Sigmoid colon (tissue), 7 donors: ENCODE results near the gene FKTN. TPM values are rescaled to one million over a fixed set of nuclear protein-coding genes. Genes with fewer than 3 reads are reported as not detected.

Experiments
- DNase-seq: peaks from one replicate; pipeline ENCODE4 v3.0.0-alpha.2; 2019
- H3K27ac ChIP-seq, 4 donors: fragments of 200-600 bp; sonication (generic); one replicate each; pipeline ENCODE4 v1.5.1; 2016 to 2019; ENCODE audit warnings: mild to moderate bottlenecking in 1 of 4
- H3K27me3 ChIP-seq, 3 donors: fragments of 200-600 bp; sonication (generic); one replicate each; pipeline ENCODE4 v1.5.1; 2019; ENCODE audit warnings: mild to moderate bottlenecking in 1 of 3
- H3K36me3 ChIP-seq, 4 donors: fragments of 200-600 bp; sonication (generic); one replicate each; pipeline ENCODE4 v1.5.1; 2016 to 2019
- H3K4me1 ChIP-seq, 4 donors: fragments of 200-600 bp; sonication (generic); one replicate each; pipeline ENCODE4 v1.5.1; 2017 to 2019
- H3K4me3 ChIP-seq, 4 donors: fragments of 200-600 bp; sonication (generic); one replicate each; pipeline ENCODE4 v1.5.1; 2017 to 2019; ENCODE audit warnings: mild to moderate bottlenecking in 2 of 4, moderate library complexity in 1 of 4
- H3K9me3 ChIP-seq, 4 donors: fragments of 200-600 bp in 3 of 4; sonication (generic) in 3 of 4; one replicate each; pipeline versions ENCODE4 v1.5.1 to v1.6.1; 2013 to 2019
- EP300 ChIP-seq, 4 donors: sonication (generic); formaldehyde crosslinking; IDR thresholded peaks; one replicate each; pipeline ENCODE4 v1.6.1; 2017; ENCODE audit warnings: antibody characterized with exemption in 4 of 4
- POLR2A ChIP-seq, 2 donors: fragments of 450-650 bp; IDR thresholded peaks; one replicate each; pipeline ENCODE4 v1.6.1; 2016; ENCODE audit warnings: antibody characterized with exemption in 2 of 2, mild to moderate bottlenecking in 2 of 2, moderate library complexity in 2 of 2
- POLR2AphosphoS5 ChIP-seq, 4 donors: sonication (generic); formaldehyde crosslinking; IDR thresholded peaks; one replicate each; pipeline ENCODE4 v1.6.1; 2017; ENCODE audit warnings: antibody characterized with exemption in 4 of 4
- WGBS, 2 donors: extraction: QIAGEN DNeasy Blood & Tissue Kit; methylation state at CpG; one replicate each; pipeline ENCODE4 v1.1.7; 2013; 5-methylcytosine and 5-hydroxymethylcytosine counted together
- intact Hi-C: fragments of 100-400 bp; cut with DNase I; formaldehyde crosslinking; loops from one replicate; pipeline ENCODE4 v1.15.1; 2023
- polyA plus RNA-seq, 3 donors: library from polyadenylated mRNA; stranded (reverse); fragments of 200-250 nt; gene quantifications; one replicate each; pipeline ENCODE4 v1.2.3, GENCODE V29; 2013
- total RNA-seq, 4 donors: library from RNA; depleted of rRNA; stranded (reverse); fragments of >200 nt; gene quantifications; one replicate each; pipeline ENCODE4 v1.1.0, GENCODE V29; 2016
- TF ChIP-seq, protein P1 (sequence below), 4 experiments: fragments of 450-650 bp in 3 of 4; fragments of 200-600 bp in 1 of 4; IDR thresholded peaks; one replicate each; pipeline ENCODE4 v1.5.1; 2016 to 2019; ENCODE audit warnings: antibody characterized with exemption in 4 of 4, mild to moderate bottlenecking in 3 of 4, moderate library complexity in 2 of 4
- donor health status: healthy with polysubstance abuse.
- donor health status: Bipolar disorder and iron deficiency.
- donor health status: healthy.

Gene FKTN
- total and polyA plus RNA-seq, 7 donors = 0.60 to 13.9 (median 8.0) TPM

DNA sequence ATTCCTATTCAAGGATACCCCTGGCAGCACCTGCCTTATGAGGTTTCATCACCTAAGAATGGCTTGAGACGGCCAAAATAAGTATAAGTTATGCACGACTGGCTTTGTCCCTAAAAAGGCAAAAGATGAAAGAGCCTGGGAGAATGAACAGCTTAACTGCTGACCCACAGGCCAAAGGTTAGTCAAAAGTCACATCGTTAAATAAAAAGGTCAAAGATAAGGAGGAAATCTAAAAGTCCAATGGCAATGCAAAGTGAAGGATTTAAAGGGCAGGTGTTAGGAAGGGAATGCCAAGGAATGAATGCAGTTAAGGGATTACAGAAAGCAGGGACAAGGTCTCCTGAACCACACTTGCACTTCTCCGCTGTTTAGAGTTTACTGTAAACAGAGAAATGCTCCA, 109.9 kb downstream of the FKTN start:
- TF ChIP-seq POLR2AphosphoS5 (IDR thresholded peaks at IDR 0.05) (no peak), EP300 (IDR thresholded peaks at IDR 0.05) (no peak), POLR2A (IDR thresholded peaks at IDR 0.05) (no peak)
- TF ChIP-seq, protein P1, sequence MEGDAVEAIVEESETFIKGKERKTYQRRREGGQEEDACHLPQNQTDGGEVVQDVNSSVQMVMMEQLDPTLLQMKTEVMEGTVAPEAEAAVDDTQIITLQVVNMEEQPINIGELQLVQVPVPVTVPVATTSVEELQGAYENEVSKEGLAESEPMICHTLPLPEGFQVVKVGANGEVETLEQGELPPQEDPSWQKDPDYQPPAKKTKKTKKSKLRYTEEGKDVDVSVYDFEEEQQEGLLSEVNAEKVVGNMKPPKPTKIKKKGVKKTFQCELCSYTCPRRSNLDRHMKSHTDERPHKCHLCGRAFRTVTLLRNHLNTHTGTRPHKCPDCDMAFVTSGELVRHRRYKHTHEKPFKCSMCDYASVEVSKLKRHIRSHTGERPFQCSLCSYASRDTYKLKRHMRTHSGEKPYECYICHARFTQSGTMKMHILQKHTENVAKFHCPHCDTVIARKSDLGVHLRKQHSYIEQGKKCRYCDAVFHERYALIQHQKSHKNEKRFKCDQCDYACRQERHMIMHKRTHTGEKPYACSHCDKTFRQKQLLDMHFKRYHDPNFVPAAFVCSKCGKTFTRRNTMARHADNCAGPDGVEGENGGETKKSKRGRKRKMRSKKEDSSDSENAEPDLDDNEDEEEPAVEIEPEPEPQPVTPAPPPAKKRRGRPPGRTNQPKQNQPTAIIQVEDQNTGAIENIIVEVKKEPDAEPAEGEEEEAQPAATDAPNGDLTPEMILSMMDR (IDR thresholded peaks at IDR 0.05) = no peak
- no peak for DNase-seq
- H3K4me1 ChIP-seq = no peaks in the 10 kb centered on the region
- H3K9me3 ChIP-seq = no peaks in the 10 kb centered on the region
- intact Hi-C loops = no loop called here
- WGBS, 2 donors = 28 to 48% methylated on average over 4 of the region's 4 CpGs
- H3K36me3 ChIP-seq = no peaks in the 10 kb centered on the region
- H3K27ac ChIP-seq = no peak overlapping the region
- H3K27me3 ChIP-seq = peaks cover 0 to 5% (median 0%) of the 10 kb centered on the region in 3 donors
- no peak overlapping the region for H3K4me3 ChIP-seq

DNA sequence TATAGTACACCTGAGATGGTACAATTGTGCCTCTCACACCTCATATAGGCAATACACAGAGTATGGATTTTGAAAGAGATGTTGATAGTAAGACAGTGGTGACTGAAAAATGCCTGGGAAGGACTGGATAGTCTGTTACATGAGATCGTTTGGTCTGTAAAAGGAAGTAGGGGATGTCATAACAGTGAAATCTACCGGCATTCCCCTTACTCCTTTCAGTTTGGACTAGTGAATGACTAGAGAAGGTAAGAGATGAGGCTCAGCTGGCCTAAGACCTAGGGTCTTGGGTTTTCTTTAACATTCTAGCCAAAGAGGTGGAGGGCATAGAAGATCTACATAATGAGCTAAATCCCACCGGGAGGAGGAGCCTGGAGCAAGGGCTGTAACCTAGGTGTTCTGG, 112.4 kb downstream of the FKTN start:
- Histone ChIP-seq H3K36me3 (no peaks in the 10 kb centered on the region), H3K4me3 (no peak overlapping the region), H3K9me3 (no peaks in the 10 kb centered on the region), H3K4me1 (no peaks in the 10 kb centered on the region), H3K27me3 (peaks cover 0 to 5% (median 0%) of the 10 kb centered on the region in 3 donors), H3K27ac (no peak overlapping the region)
- WGBS, 2 donors = 72 to 73% methylated on average over 3 of the region's 3 CpGs
- TF ChIP-seq POLR2A (IDR thresholded peaks at IDR 0.05) (no peak), EP300 (IDR thresholded peaks at IDR 0.05) (no peak), POLR2AphosphoS5 (IDR thresholded peaks at IDR 0.05) (no peak)
- TF ChIP-seq, protein P1 (IDR thresholded peaks at IDR 0.05) = no peak
- DNase-seq = no peak
- intact Hi-C loops = no loop called here

DNA sequence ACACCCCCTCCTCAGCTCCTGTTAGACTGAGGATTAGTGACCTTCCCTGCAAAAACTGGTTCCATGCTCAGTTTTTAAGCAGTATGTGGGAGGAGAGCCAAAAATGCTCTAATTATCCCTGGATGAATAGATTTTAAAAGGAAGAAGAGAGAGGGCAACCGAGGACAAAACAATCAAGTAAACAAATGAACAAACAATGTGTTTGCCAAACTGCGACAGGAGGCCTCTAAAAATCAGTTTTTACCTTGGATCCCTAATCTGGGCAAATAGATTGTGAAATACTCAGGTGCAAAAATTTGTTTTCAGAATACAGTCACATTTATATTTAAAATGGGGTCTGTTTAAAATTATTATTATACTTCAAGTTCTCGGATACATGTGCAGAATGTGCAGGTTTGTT, 112.8 kb downstream of the FKTN start:
- 80 to 86% methylated on average over 3 of the region's 3 CpGs for WGBS, 2 donors
- DNase-seq = no peak

DNA sequence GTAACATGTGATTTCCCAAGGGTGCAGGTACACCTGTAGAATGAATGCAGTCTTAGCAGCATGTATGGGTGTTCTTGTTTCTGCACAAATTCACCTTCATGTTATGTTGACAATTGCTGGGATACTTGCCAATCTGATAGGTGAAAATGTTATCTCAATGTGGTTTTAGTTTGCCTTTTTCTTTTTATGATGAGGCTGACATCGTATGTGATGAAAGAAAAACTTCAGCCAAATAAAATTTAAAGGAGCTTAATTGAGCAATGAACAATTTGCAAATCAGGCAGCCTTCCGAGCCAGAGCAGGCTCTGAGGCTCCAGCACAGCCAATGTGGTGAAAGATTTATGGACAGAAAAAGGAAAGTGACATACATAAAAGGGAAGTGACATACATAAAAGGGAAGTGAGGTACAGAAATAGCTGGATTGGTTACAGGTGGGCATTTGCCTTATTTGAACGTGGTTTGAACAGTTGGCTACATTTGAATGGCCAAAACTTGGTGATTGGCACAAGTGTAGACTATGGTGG, 114.8 kb downstream of the FKTN start:
- Histone ChIP-seq H3K4me1 (no peaks in the 10 kb centered on the region), H3K36me3 (no peaks in the 10 kb centered on the region), H3K4me3 (no peak overlapping the region), H3K9me3 (no peaks in the 10 kb centered on the region), H3K27ac (no peak overlapping the region), H3K27me3 (peaks cover 0 to 5% (median 0%) of the 10 kb centered on the region in 3 donors)
- DNase-seq = no peak
- intact Hi-C loops = no loop called here
- 6 to 20% methylated on average over 3 of the region's 3 CpGs for WGBS, 2 donors
- TF ChIP-seq EP300 (IDR thresholded peaks at IDR 0.05) (no peak), POLR2AphosphoS5 (IDR thresholded peaks at IDR 0.05) (no peak), POLR2A (IDR thresholded peaks at IDR 0.05) (no peak)
- TF ChIP-seq, protein P1 (IDR thresholded peaks at IDR 0.05) = no peak

More for the DNA sequence above, 112.8 kb downstream of the FKTN start:
- Histone ChIP-seq H3K4me1 (no peaks in the 10 kb centered on the region), H3K27ac (no peak overlapping the region), H3K9me3 (no peaks in the 10 kb centered on the region), H3K36me3 (no peaks in the 10 kb centered on the region), H3K4me3 (no peak overlapping the region), H3K27me3 (peaks cover 0 to 5% (median 0%) of the 10 kb centered on the region in 3 donors)
- intact Hi-C loops = no loop called here
- TF ChIP-seq EP300 (IDR thresholded peaks at IDR 0.05) = no peak

DNA sequence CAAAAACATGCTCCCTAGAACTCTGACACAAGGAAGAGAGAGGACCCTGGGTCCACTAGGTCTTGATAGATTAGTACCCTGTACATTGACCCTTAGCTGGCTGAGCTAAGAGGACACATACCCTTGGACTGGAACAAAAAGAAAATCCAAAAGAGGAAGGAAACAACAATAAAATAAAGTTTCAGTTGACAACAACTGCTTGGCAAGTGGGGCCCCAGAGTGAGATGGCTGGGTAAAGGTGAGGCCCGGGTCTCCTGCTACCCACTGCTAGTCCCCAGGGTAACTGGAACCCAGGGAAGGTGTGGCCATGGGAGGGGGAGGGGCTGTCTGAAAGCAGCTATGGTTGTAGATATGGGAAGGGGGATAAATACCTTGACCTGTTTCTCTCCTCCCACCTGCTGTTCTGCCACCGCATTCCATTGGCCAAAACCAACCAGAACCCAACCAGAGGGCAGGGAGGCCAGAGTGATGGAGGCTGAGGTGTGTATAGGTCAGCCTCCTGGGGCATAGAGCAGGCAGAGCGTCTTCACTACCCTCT, 116.0 kb downstream of the FKTN start:
- Histone ChIP-seq H3K4me3 (no peak overlapping the region), H3K4me1 (no peaks in the 10 kb centered on the region), H3K36me3 (no peaks in the 10 kb centered on the region), H3K9me3 (no peaks in the 10 kb centered on the region), H3K27ac (no peak overlapping the region), H3K27me3 (peaks cover 0 to 5% (median 0%) of the 10 kb centered on the region in 3 donors)
- TF ChIP-seq, protein P1 (IDR thresholded peaks at IDR 0.05) = no peak
- TF ChIP-seq POLR2A (IDR thresholded peaks at IDR 0.05) (no peak), POLR2AphosphoS5 (IDR thresholded peaks at IDR 0.05) (no peak), EP300 (IDR thresholded peaks at IDR 0.05) (no peak)
- intact Hi-C loops = no loop called here
- WGBS, 2 donors = 73 to 74% methylated on average over 3 of the region's 3 CpGs
- no peak for DNase-seq
